Measurements from ENCODE around the gene SLC25A34.

Gene SLC25A34

DNA sequence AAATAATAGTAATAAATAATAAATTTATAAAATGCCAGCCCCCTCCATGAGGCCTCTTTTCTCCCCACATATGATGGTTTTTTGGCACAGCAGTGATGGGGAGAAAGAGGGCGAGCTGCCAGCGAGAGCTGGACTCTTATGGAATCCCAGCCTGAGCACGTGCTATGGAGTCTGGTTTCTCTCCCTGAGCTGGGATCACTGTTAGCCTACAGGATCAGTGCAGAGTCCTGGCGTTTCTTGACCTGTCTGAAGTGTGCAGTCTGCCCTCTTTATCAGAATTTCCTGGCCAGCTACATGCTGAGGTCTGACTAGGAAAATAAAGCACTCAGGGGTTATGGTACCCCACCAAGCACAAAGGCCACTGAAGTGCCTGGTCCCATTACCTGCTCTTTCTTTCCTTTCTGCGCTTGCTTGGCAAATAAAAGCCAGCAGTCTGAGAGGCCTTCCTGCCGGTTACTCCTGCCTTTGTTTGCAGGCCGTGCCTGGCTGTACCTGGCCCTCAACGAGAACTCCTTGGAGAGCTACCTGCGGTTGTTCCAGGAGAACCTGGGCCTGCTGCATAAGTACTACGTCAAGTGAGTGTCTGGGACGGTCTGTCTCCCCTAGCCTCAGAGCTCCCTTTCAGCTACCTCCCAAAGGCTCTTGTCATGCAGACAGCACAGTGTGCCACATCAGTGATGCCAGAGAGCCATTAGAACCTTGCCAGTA, 18.5 kb upstream of the SLC25A34 start:
- no peak for DNase-seq (ENCODE audit: low spot score)
- TF ChIP-seq, protein P1, sequence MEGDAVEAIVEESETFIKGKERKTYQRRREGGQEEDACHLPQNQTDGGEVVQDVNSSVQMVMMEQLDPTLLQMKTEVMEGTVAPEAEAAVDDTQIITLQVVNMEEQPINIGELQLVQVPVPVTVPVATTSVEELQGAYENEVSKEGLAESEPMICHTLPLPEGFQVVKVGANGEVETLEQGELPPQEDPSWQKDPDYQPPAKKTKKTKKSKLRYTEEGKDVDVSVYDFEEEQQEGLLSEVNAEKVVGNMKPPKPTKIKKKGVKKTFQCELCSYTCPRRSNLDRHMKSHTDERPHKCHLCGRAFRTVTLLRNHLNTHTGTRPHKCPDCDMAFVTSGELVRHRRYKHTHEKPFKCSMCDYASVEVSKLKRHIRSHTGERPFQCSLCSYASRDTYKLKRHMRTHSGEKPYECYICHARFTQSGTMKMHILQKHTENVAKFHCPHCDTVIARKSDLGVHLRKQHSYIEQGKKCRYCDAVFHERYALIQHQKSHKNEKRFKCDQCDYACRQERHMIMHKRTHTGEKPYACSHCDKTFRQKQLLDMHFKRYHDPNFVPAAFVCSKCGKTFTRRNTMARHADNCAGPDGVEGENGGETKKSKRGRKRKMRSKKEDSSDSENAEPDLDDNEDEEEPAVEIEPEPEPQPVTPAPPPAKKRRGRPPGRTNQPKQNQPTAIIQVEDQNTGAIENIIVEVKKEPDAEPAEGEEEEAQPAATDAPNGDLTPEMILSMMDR (IDR thresholded peaks at IDR 0.05; ENCODE audit: extremely low read depth, missing control alignments), result no peak

DNA sequence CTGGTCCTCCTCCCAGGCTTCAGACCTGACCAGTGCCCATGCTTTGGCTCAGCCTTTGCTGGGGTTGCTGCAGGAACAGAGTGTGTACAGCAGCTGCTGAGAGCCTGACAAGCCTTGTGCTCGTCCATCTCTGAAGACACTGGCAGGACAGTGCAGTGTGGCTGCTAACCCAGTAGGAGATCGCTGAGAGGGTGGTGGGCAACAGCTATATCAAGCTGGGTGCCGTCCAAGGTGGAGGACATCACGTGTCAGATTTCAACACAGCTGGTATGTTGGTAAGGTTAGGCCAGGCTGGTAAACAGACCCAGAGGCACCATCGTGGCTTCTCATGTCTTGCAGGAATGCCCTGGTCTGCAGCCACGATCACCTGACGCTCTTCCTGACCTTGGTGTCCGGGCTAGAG, 17.9 kb upstream of the SLC25A34 start:
- no peak for DNase-seq (ENCODE audit: low spot score)
- TF ChIP-seq, protein P1 (IDR thresholded peaks at IDR 0.05; ENCODE audit: extremely low read depth, missing control alignments), result no peak

DNA sequence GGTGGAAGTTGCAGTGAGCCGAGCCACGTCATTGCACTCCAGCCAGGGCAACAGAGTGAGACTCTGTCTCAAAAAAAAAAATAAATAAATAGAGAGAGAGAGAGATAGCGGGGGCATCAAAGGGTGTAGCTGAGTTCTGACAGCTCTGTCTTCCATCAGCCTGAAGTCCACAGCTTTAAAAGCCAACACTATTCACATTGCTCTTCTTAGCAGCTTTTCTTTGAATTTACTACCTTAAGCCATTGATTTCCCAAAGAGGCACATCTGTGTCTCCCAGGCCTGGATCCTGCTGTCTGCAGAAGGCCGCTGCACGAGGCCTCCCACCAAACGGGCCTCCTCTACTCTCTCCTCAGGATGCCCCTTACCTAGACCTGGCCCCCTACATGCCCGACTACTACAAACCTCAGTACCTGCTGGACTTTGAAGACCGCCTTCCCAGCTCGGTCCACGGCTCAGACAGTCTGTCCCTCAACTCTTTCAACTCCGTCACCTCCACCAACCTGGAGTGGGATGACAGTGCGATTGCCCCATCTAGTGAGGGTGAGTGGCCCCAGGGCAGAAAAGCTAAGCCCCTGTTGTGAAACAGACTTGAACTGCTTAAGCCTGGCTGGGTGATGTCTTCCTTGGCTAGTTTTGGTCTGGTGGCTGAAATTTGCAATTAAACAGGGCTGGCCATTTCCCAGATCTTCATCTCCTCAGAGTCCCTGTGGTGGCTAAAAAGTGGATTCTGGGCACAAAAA, 16.5 kb upstream of the SLC25A34 start:
- no peak for DNase-seq (ENCODE audit: low spot score)
- TF ChIP-seq, protein P1 (IDR thresholded peaks at IDR 0.05; ENCODE audit: extremely low read depth, missing control alignments), result no peak

DNA sequence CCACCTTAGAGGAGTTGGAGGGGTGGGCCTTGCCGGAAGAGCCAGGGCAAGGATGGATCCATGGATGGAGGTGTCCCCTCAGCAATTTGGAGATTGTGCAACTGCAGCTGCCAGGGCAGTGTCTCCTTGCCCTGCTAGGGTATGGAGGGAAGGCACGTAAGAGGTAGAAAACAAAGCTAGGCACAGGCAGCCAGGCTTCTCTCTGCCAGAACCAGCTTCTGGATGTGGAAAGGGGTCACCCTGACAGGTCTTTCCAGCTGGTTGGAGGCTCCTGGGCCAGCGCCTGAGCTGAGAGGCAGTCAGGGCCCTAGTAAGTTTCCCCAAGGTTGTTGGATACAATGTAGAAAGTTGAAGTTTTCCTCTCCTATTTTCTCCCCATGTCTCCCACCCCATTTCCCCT, 15.2 kb upstream of the SLC25A34 start:
- TF ChIP-seq, protein P1 (IDR thresholded peaks at IDR 0.05; ENCODE audit: extremely low read depth, missing control alignments), result no peak
- no peak for DNase-seq (ENCODE audit: low spot score)

DNA sequence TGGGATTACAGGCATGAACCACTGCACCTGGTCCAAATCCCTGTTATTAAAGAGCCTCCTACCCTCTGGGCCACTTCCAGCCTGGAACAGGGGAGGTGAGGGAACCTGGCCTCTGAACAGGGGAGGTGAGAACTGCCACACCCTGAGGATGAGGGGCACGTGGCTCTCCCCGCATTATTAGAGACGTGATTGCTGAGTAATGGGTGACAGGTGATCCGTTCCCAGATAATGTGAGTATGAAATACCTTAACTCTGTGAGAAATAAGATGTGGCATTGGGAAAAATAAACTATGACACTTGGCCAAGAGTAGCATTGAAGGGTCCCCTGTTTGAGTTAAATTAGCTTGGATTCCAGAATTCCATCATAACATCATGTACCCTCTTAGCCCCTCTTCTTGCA, 13.6 kb upstream of the SLC25A34 start:
- TF ChIP-seq, protein P1 (IDR thresholded peaks at IDR 0.05; ENCODE audit: extremely low read depth, missing control alignments), result no peak
- DNase-seq (ENCODE audit: low spot score), result no peak

DNA sequence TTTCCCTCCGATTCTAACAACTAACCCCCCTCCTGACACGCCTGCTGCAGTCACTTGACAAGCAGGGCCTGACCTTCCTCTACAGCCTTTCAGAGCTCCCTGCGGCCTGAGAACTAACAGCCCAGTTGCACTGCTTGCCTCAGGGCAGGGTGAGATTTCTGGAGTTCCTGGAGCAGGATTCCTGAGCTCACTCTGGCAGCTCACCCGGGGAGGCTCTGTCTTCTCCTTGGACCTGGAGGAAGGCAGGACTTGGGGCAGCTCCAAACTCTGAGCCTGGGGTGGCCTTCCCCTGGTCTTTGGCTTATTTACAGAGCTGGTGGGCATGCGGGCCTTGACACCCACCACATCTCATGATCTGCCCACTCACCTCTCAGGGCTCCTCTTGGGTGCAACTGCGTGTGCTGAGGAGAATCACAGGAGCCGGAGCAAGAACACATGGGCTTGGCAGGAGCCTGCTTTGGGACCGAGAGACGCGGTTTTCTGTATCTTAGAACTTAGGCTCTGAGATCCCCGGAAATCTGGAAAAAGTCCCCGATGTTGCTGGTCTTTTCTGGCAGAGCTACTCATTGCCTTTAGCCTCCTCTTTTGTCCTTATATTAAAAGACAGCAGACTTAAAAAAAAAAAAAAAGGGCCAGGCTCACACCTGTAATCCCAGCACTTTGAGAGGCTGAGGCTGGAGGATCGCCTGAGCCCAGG, 13.1 kb upstream of the SLC25A34 start:
- TF ChIP-seq, protein P1 (IDR thresholded peaks at IDR 0.05; ENCODE audit: extremely low read depth, missing control alignments), result no peak
- no peak for DNase-seq (ENCODE audit: low spot score)

Measured in GM20000 (cell line).